WTC11 (cell line): Measurements from ENCODE around the gene NEK5. TPM values are rescaled to one million over a fixed set of nuclear protein-coding genes. Genes with fewer than 3 reads are reported as not detected.

Source experiments
- ATAC-seq: fragments of 200-7000 bp; cut with Tn5 transposase; 2 replicates; pipeline ENCODE4 v1.10.0; 2021; ENCODE audit warnings: mild to moderate bottlenecking, moderate library complexity
- Bru-seq: library from RNA; stranded (reverse); fragments of 400-500 nt; gene quantifications from one replicate; lab custom pipeline; 2021; lab: Mats Ljungman, UMichigan
- CTCF ChIA-PET: fragments of 300-600 bp; sonication (Branson Sonifier 250); formaldehyde crosslinking; loops from one replicate; lab custom pipeline; 2021; ENCODE audit warnings: antibody characterized with exemption; lab: Charles Lee
- POLR2A ChIA-PET: fragments of 350-600 bp; sonication (Branson Sonifier 250); formaldehyde crosslinking; loops from one replicate; lab custom pipeline; 2021; ENCODE audit warnings: antibody characterized with exemption; lab: Charles Lee
- DNase-seq: peaks from one replicate; pipeline ENCODE4 v3.0.0; 2021; ENCODE audit warnings: low spot score
- H3K27ac Mint-ChIP-seq: 2 replicates; pipeline ENCODE4 v1.8.0; 2021; ENCODE audit warnings: mixed read lengths
- H3K27me3 Mint-ChIP-seq: 2 replicates; pipeline ENCODE4 v1.8.0; 2021; ENCODE audit warnings: low read depth, mild to moderate bottlenecking, moderate library complexity, mixed read lengths
- H3K36me3 Mint-ChIP-seq: 2 replicates; pipeline ENCODE4 v1.8.0; 2021; ENCODE audit warnings: mixed read lengths
- H3K4me1 Mint-ChIP-seq: 2 replicates; pipeline ENCODE4 v1.8.0; 2022; ENCODE audit warnings: mixed read lengths
- H3K4me3 Mint-ChIP-seq: 2 replicates; pipeline ENCODE4 v1.8.0; 2021; ENCODE audit warnings: mild to moderate bottlenecking, moderate library complexity, mixed read lengths
- H3K9me3 Mint-ChIP-seq: 2 replicates; pipeline ENCODE4 v1.8.0; 2021; ENCODE audit warnings: mixed read lengths
- AR ChIP-seq: fragments of 250-450 bp; sonication (Bioruptor Pico); IDR thresholded peaks from 2 replicates; pipeline ENCODE4 v1.9.0; 2021; ENCODE audit warnings: mild to moderate bottlenecking
- CREB1 ChIP-seq: sonication (generic); formaldehyde crosslinking; IDR thresholded peaks from 2 replicates; pipeline ENCODE4 v1.8.0; 2023; ENCODE audit warnings: mild to moderate bottlenecking, missing genetic modification reagents
- CREM ChIP-seq: sonication (generic); formaldehyde crosslinking; IDR thresholded peaks from 2 replicates; pipeline ENCODE4 v1.8.1; 2022; ENCODE audit warnings: mild to moderate bottlenecking, missing genetic modification reagents, moderate library complexity
- CTCF ChIP-seq: fragments of 200-600 bp; IDR thresholded peaks from 2 replicates; pipeline ENCODE4 v1.8.0; 2022; ENCODE audit warnings: antibody characterized with exemption
- EMX1 ChIP-seq: fragments of 250-450 bp; sonication (Bioruptor Pico); IDR thresholded peaks from 2 replicates; pipeline ENCODE4 v1.8.0; 2021; ENCODE audit warnings: mild to moderate bottlenecking
- ETV6 ChIP-seq: sonication (generic); formaldehyde crosslinking; IDR thresholded peaks from 2 replicates; pipeline ENCODE4 v1.8.1; 2022; ENCODE audit warnings: mild to moderate bottlenecking, missing genetic modification reagents
- FOXP4 ChIP-seq: sonication (generic); formaldehyde crosslinking; IDR thresholded peaks from 2 replicates; pipeline ENCODE4 v1.8.0; 2022; ENCODE audit warnings: mild to moderate bottlenecking, missing genetic modification reagents
- GABPB1 ChIP-seq: sonication (generic); formaldehyde crosslinking; IDR thresholded peaks from 2 replicates; pipeline ENCODE4 v1.8.1; 2023; ENCODE audit warnings: mild to moderate bottlenecking, missing genetic modification reagents
- GTF2I ChIP-seq: fragments of 250-450 bp; sonication (Bioruptor Pico); conservative IDR thresholded peaks from 2 replicates; pipeline ENCODE4 v1.4.0; 2021; ENCODE audit warnings: mild to moderate bottlenecking
- HMGXB4 ChIP-seq: sonication (generic); formaldehyde crosslinking; IDR thresholded peaks from 2 replicates; pipeline ENCODE4 v1.8.1; 2023; ENCODE audit warnings: mild to moderate bottlenecking, moderate library complexity, missing genetic modification reagents
- KAT7 ChIP-seq: sonication (generic); formaldehyde crosslinking; IDR thresholded peaks from 2 replicates; pipeline ENCODE4 v1.8.1; 2023; ENCODE audit warnings: missing genetic modification reagents, mild to moderate bottlenecking, borderline replicate concordance
- MLX ChIP-seq: sonication (generic); formaldehyde crosslinking; IDR thresholded peaks from 2 replicates; pipeline ENCODE4 v1.8.1; 2023; ENCODE audit warnings: mild to moderate bottlenecking, missing genetic modification reagents, moderate library complexity
- NFE2L1 ChIP-seq: sonication (generic); formaldehyde crosslinking; IDR thresholded peaks from 2 replicates; pipeline ENCODE4 v1.8.1; 2023; ENCODE audit warnings: missing genetic modification reagents
- PRDM15 ChIP-seq: sonication (generic); formaldehyde crosslinking; IDR thresholded peaks from 2 replicates; pipeline ENCODE4 v1.8.0; 2022; ENCODE audit warnings: missing genetic modification reagents
- SMAD3 ChIP-seq: sonication (generic); formaldehyde crosslinking; IDR thresholded peaks from 2 replicates; pipeline ENCODE4 v1.8.0; 2022; ENCODE audit warnings: missing genetic modification reagents, mild to moderate bottlenecking, borderline replicate concordance
- SP1 ChIP-seq: sonication (generic); formaldehyde crosslinking; conservative IDR thresholded peaks from 2 replicates; pipeline ENCODE4 v1.8.1; 2022; ENCODE audit warnings: missing genetic modification reagents
- USF1 ChIP-seq: sonication (generic); formaldehyde crosslinking; IDR thresholded peaks from 2 replicates; pipeline ENCODE4 v1.8.0; 2022; ENCODE audit warnings: mild to moderate bottlenecking, missing genetic modification reagents
- ZMAT4 ChIP-seq: fragments of 250-450 bp; sonication (Bioruptor Pico); IDR thresholded peaks from 2 replicates; pipeline ENCODE4 v1.9.0; 2021; ENCODE audit warnings: mild to moderate bottlenecking
- ZNF219 ChIP-seq: sonication (generic); formaldehyde crosslinking; IDR thresholded peaks from 2 replicates; pipeline ENCODE4 v1.8.0; 2023; ENCODE audit warnings: missing genetic modification reagents, mild to moderate bottlenecking, borderline replicate concordance
- ZNF232 ChIP-seq: sonication (generic); formaldehyde crosslinking; IDR thresholded peaks from 2 replicates; pipeline ENCODE4 v1.8.0; 2022; ENCODE audit warnings: mild to moderate bottlenecking, missing genetic modification reagents
- ZNF263 ChIP-seq: sonication (generic); formaldehyde crosslinking; IDR thresholded peaks from 2 replicates; pipeline ENCODE4 v1.8.1; 2022; ENCODE audit warnings: low read depth, mild to moderate bottlenecking, moderate library complexity, missing genetic modification reagents
- long read RNA-seq, 3 experiments: library from RNA in 1 of 3; library from capped mRNA in 1 of 3; library from polyadenylated mRNA in 1 of 3; unstranded in 2 of 3; stranded (forward) in 1 of 3; transcript quantifications; one replicate each; pipeline ENCODE4 v2.0.0, GENCODE V29; 2021
- total RNA-seq: library from RNA; stranded (reverse); gene quantifications from 3 replicates; pipeline ENCODE4 v1.2.3, GENCODE V29; 2021

NEK5 gene
- total RNA-seq (0.55 to 0.76 TPM (median 0.73 TPM) in 3 replicates), Bru-seq, nascent RNA (percentile 23 among the genes with signal in this experiment)
- long read RNA-seq, experiment 1, partial matches to known transcripts, result 0 of 1 reads
- long read RNA-seq, experiment 1, other reads (novel, unspliced or antisense), result 1 of 1 reads
- long read RNA-seq, experiment 2, result 0 reads
- long read RNA-seq, experiment 3, result 0 reads

GRCh38 chr13:52128714-52129700, at the start of gene NEK5:
Gene NEK5 (minus strand): TSS chr13:52129073. CDS start chr13:52127482, 1,591 bp downstream.
- DNase-seq (peak; percentile 92), ATAC-seq (peak; percentile 89)
- H3K27ac Mint-ChIP-seq, result peak within 1 kb of the TSS; percentile 12; the same call in 1 of the 2 replicates
- H3K9me3 Mint-ChIP-seq, result peaks cover 14% of the 10 kb centered on the region
- peaks cover 30% of the 10 kb centered on the region for H3K36me3 Mint-ChIP-seq
- POLR2A ChIA-PET, result interaction anchor here (1.3 to 1.4 kb wide), 2 partner anchors 194 to 321 kb away, joined by 3 to 4 read pairs; partner anchors contain the start of gene VPS36
- peaks cover 7% of the 10 kb centered on the region; the same call in 1 of the 2 replicates for H3K27me3 Mint-ChIP-seq
- H3K4me1 Mint-ChIP-seq, result peaks cover 10% of the 10 kb centered on the region
- peak within 1 kb of the TSS; percentile 82 for H3K4me3 Mint-ChIP-seq
- CTCF ChIA-PET, result interaction anchor here (0.6 to 3.5 kb wide), 40 partner anchors 10 to 676 kb away, joined by 3 to 85 read pairs (median 5); partner anchors contain the start of genes ALG11, CCDC70, INTS6 and TMEM272
- TF ChIP-seq ZNF219 (CRISPR knock-in tag) (no peak), ETV6 (peak; percentile 81; the same call in 1 of the 2 replicates), GTF2I (CRISPR knock-in tag) (no peak), KAT7 (CRISPR knock-in tag) (0 out of 2 replicates have a peak, but pooled peaks have one; percentile 33), USF1 (CRISPR knock-in tag) (no peak), MLX (CRISPR knock-in tag) (no peak), CTCF (peak; percentile 51), SMAD3 (CRISPR knock-in tag) (no peak), EMX1 (CRISPR knock-in tag) (no peak), HMGXB4 (CRISPR knock-in tag) (peak; percentile 99), NFE2L1 (CRISPR knock-in tag) (no peak), GABPB1 (CRISPR knock-in tag) (no peak), SP1 (CRISPR knock-in tag) (0 out of 2 replicates have a peak, but pooled peaks have one; percentile 25), AR (CRISPR knock-in tag) (no peak), PRDM15 (CRISPR knock-in tag) (peak; percentile 54; the same call in 1 of the 2 replicates), ZNF263 (CRISPR knock-in tag) (no peak), CREM (no peak), ZNF232 (CRISPR knock-in tag) (no peak), FOXP4 (no peak; the same call in 1 of the 2 replicates), CREB1 (no peak), ZMAT4 (CRISPR knock-in tag) (no peak)
